Endothelial cell (in vitro differentiated cells): ENCODE data around the gene CD33. TPM values are rescaled to one million over a fixed set of nuclear protein-coding genes. Genes with fewer than 3 reads are reported as not detected.
A peak's percentile ranks its signal among the peaks of the same experiment; 100 is the strongest.

Experiments
- DNase-seq: peaks from one replicate; pipeline ENCODE4 v3.0.0; 2021; ENCODE audit warnings: low spot score
- H3K27ac Mint-ChIP-seq: one replicate; pipeline ENCODE4 v1.8.0; 2021; ENCODE audit warnings: mixed read lengths, inconsistent platforms; ENCODE audit not compliant: unreplicated experiment
- H3K27me3 Mint-ChIP-seq: one replicate; pipeline ENCODE4 v1.8.0; 2021; ENCODE audit warnings: mild to moderate bottlenecking, moderate library complexity, mixed read lengths, inconsistent platforms; ENCODE audit not compliant: unreplicated experiment
- H3K36me3 Mint-ChIP-seq: one replicate; pipeline ENCODE4 v1.8.0; 2021; ENCODE audit warnings: mild to moderate bottlenecking, low read depth, mixed read lengths, inconsistent platforms; ENCODE audit not compliant: unreplicated experiment
- H3K4me1 Mint-ChIP-seq: one replicate; pipeline ENCODE4 v1.8.0; 2021; ENCODE audit warnings: mild to moderate bottlenecking, mixed read lengths, inconsistent platforms; ENCODE audit not compliant: unreplicated experiment
- H3K4me3 Mint-ChIP-seq: one replicate; pipeline ENCODE4 v1.8.0; 2021; ENCODE audit warnings: mild to moderate bottlenecking, mixed read lengths, inconsistent platforms; ENCODE audit not compliant: unreplicated experiment
- H3K9me3 Mint-ChIP-seq: one replicate; pipeline ENCODE4 v1.8.0; 2021; ENCODE audit warnings: mixed read lengths, inconsistent platforms; ENCODE audit not compliant: unreplicated experiment
- CTCF ChIP-seq: fragments of 200-600 bp; sonication (generic); IDR thresholded peaks from one replicate; pipeline ENCODE4 v1.5.0; 2021; ENCODE audit warnings: antibody characterized with exemption; ENCODE audit not compliant: unreplicated experiment
- total RNA-seq: library from RNA; stranded (reverse); fragmentation: NEBNext Ultra II Directional; extraction: Animal tissue kit (Norgen Biotek cat#: 25700); gene quantifications from one replicate; pipeline ENCODE4 v1.2.1, GENCODE V29; 2021; ENCODE audit not compliant: unreplicated experiment

The CD33 gene
- total RNA-seq, 1 donor from 2014 or later, result 21.7 TPM

GRCh38 chr19:51227966-51228365 lies 3.1 kb downstream of the CD33 start:
- Mint-ChIP-seq H3K4me3 (no peak overlapping the region), H3K9me3 (no peaks in the 10 kb centered on the region), H3K36me3 (peaks cover 15% of the 10 kb centered on the region), H3K4me1 (peaks cover 38% of the 10 kb centered on the region), H3K27me3 (peaks cover 3% of the 10 kb centered on the region), H3K27ac (no peak overlapping the region)
- TF ChIP-seq CTCF, result no peak
- DNase-seq, result no peak

- Mint-ChIP-seq H3K9me3 (peaks cover 6% of the 10 kb centered on the region), H3K36me3 (peaks cover 27% of the 10 kb centered on the region), H3K4me1 (peaks cover 11% of the 10 kb centered on the region), H3K4me3 (no peak overlapping the region), H3K27me3 (peaks cover 7% of the 10 kb centered on the region), H3K27ac (no peak overlapping the region)
- TF ChIP-seq CTCF, result no peak
- no peak for DNase-seq
These were observed 16.0 kb downstream of the CD33 start for GRCh38 chr19:51240866-51241265.

GRCh38 chr19:51242881-51243630 lies 18.2 kb downstream of the CD33 start:
- peak overlapping the region; percentile 22 for H3K4me3 Mint-ChIP-seq
- DNase-seq, result no peak
- H3K4me1 Mint-ChIP-seq, result peaks cover 23% of the 10 kb centered on the region
- peaks cover 7% of the 10 kb centered on the region for H3K27me3 Mint-ChIP-seq
- H3K36me3 Mint-ChIP-seq, result peaks cover 30% of the 10 kb centered on the region
- no peak for TF ChIP-seq CTCF
- peaks cover 6% of the 10 kb centered on the region for H3K9me3 Mint-ChIP-seq
- H3K27ac Mint-ChIP-seq, result no peak overlapping the region

- no peak overlapping the region for H3K4me3 Mint-ChIP-seq
- peaks cover 6% of the 10 kb centered on the region for H3K9me3 Mint-ChIP-seq
- DNase-seq, result peak; percentile 35
- H3K36me3 Mint-ChIP-seq, result peaks cover 25% of the 10 kb centered on the region
- H3K27ac Mint-ChIP-seq, result peak overlapping the region; percentile 98
- H3K4me1 Mint-ChIP-seq, result peaks cover 27% of the 10 kb centered on the region
- no peak for TF ChIP-seq CTCF
- H3K27me3 Mint-ChIP-seq, result peaks cover 7% of the 10 kb centered on the region
These were observed 21.3 kb downstream of the CD33 start for GRCh38 chr19:51246164-51246552.

- Mint-ChIP-seq H3K27me3 (peaks cover 3% of the 10 kb centered on the region), H3K9me3 (peaks cover 3% of the 10 kb centered on the region), H3K36me3 (peaks cover 16% of the 10 kb centered on the region), H3K4me1 (peaks cover 23% of the 10 kb centered on the region), H3K4me3 (no peak overlapping the region), H3K27ac (peak overlapping the region; percentile 39)
- TF ChIP-seq CTCF, result no peak
- no peak for DNase-seq
These were observed 23.2 kb downstream of the CD33 start for GRCh38 chr19:51247972-51248590.
